GM19463 (cell line): ENCODE measurements around the gene GIT1.

Source experiments
- ATAC-seq: cut with Tn5 transposase; IDR thresholded peaks from one replicate; pipeline ENCODE4 v1.9.1; 2021; ENCODE audit warnings: mild to moderate bottlenecking, moderate library complexity; ENCODE audit not compliant: unreplicated experiment

The GIT1 gene

DNA sequence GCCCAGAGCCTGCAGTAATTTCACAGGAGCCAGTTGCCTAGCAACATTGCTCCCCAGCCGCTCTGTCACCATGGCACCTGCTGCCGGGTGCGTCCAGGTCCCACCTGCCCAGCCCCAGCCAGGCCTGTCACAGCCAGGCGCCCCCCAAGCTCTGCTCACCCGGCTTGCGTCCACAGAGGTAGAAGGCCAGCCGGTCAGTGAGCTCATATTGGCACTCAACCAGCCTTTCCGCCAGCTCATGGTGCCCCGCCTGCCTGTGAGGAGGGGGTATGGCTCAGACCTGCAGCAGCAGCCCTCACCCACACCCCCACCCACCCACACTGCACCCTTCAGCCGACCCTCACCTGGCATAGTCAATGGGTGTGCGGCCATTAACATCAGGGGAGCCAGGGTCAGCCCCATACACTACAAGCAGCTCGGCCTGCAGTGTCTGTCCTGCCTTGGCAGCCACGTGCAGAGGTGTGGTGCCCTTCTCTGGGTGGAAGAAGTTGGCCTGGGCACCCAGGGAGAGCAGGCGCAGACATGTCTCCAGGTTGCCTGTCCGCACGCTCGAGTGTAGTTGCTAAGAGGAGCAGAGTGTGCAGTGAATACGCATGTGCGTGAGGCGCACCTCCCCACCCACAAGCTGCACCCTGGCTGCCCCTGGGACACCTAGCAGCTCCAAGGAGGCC is 7.7 kb downstream of the GIT1 start:
- no peak for ATAC-seq

- no peak for ATAC-seq
Observed at GRCh38 chr17:29579866-29580771, 9.3 kb downstream of the GIT1 start.

- ATAC-seq, result no peak
Observed at GRCh38 chr17:29578626-29579485, 10.6 kb downstream of the GIT1 start.

DNA sequence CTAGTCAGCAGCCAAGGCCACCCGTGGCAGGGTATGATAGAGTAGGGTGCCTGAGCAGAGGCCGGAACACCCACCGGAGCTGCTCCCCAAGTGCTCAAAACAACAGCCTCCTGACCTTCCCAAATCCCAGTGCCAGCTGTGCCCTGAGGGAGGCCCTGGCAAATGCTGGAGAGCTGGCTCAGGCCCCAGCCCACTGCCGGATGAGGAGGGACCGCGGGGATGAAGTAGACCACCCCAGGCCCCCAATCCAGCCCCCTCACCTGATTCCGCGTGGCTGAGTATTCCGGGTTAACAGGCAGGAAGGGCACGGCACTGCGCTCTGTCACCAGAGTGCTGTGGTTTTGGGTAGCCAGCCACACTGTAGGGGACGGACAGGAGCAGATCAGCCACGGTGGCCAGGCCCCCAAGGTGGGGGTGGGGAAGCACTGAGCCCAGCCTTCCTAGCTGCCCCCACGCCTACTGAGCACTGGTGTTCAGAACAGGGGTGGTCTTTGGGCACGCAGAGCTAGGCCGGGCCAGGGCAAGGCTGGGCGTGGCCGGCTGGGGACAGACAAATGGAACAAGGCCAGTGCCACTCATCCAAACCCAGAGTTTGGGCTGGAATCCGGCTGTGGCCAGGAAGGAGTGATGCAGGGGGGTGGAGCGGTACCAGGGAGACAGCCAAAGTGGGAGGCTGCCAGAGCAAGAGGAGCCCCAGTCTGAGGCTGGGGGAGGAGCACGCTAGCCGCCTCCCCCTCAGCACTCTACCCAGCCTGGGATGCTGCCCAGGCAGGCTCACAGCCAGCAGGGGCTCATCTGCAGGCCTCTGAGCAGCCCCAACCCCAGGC is 11.8 kb downstream of the GIT1 start:
- no peak for ATAC-seq

DNA sequence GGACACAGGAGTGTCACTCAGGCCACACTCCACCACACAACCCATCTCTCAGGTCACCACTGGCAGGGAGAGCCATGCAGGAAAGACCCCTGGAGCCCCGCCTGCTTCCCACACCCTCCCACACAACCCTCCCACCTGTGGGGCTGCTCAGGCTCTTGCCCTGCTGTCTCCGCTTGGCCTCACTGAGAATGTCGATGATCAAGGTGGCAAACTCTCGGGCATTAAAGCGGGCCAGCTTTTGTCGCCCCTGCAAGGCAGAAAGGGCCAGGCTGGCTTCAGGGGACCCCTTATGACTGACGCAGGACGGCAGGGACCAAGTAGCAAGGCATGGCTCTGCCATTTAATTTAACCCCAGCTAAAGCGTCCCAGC is 12.5 kb downstream of the GIT1 start:
- ATAC-seq, result no peak

DNA sequence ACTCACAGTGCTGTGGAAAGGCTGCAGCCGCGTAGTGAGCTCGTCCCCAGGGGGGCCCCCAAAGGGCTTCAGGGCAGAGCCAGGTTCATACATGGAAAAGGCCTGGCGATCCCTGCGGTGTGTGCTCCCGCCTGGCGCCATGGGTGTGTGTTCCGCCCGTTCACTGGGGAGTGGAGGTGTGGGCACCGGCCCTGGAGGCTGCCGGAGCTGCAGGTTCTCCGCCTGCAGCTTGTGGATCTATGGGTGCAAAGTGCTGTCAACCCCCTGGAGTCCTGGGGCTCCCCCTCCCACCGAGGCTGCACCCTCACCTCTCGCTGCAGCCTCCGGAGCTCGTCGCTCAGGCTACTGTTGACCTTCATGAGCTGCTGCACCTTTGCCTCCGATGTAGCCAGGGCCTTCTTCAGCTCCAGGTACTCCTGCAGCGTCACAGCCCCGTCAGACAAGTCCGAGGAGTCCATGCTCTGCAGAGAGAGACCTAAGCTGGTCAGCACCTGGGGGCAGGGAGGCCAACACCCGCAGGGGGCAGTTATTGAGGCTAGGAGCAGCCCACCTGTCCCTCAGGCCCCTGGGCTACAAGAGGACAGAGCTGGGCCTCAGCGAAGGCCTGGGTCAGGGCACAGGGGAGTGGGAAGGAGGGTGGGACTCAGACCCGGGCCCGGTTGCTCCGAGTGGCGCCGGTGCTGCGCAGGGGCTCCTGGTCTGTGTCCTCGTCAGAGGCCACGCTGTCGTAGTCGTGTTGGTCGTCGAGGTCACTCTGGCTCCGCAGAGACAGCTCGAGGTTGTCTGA is 13.0 kb downstream of the GIT1 start:
- no peak for ATAC-seq

- ATAC-seq, result no peak
Observed at GRCh38 chr17:29575511-29576213, 13.8 kb downstream of the GIT1 start.

GRCh38 chr17:29574732-29575510 is 14.5 kb downstream of the GIT1 start:
- no peak for ATAC-seq

GRCh38 chr17:29573871-29574731 is 15.3 kb downstream of the GIT1 start:
- ATAC-seq, result no peak

DNA sequence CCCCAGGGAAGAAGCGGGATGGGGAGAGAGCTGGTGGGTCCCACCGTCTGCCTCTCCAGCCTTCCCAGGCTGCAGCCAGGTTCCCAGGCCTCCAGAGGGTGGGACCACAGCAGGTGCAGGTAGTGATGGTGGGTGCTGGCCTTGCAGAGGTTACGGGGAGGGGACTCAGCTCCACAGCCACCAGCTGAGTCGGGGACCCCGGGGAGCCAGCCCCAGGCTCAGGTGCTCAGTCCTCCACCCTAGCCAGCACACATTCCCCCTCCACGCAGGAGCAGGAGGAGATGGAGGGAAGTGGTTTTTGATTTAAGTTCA is 15.9 kb downstream of the GIT1 start:
- no peak for ATAC-seq

GRCh38 chr17:29572691-29573557 is 16.5 kb downstream of the GIT1 start:
- ATAC-seq, result no peak

DNA sequence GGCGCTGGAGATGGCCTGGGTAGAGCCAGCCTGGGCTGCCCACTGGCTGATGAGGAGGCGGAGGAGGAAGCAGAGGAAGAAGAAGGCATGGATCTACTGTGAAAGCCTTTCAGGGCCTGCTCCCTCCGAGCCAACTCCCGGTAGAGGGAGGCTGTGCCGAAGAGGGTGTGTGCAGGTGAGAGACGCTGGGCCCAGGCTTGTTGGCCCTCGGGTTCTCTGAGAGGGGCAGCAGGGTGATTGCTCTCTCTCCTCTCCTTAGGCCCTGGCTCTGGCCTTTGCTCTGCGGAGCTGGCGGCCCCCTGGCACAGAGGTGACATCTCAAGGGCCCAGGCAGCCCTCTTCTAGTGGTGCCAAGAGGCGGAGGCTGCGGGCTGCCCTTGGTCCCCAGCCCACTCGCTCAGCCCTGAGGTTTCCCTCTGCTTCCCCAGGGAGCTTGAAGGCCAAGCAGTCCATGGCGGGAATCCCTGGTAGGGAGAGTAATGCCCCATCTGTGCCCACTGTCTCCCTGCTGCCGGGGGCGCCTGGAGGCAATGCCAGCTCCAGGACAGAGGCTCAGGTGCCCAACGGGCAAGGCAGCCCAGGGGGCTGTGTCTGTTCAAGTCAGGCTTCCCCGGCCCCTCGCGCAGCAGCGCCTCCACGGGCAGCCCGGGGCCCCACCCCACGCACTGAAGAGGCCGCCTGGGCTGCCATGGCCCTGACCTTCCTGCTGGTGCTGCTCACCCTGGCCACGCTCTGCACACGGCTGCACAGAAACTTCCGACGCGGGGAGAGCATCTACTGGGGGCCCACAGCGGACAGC is 17.4 kb downstream of the GIT1 start:
- ATAC-seq, result no peak

GRCh38 chr17:29571486-29571882 is 18.0 kb downstream of the GIT1 start:
- ATAC-seq, result no peak

DNA sequence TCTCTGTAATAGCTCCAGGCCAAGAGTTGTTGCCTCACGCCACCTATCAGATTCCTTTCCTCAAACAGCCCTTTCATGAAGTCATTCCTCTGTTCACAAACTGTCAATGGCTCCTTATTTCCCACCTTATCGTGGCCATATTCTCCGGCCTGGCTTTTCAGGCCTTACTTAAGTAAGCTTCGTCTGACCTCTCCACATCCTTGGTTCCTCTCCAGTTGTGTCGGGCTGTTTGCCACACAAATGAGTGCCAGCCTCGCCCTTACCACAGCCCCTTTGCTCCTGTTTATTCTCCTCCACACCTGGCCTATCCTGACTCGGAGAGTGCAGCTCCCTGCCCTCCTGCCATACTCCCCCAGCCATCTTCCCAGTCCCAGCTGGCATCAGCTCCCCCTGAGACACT is 18.9 kb downstream of the GIT1 start:
- no peak for ATAC-seq

- ATAC-seq, result no peak
Observed at GRCh38 chr17:29569245-29569950, 20.1 kb downstream of the GIT1 start.
